K562 (cell line): ENCODE measurements around the gene ZNF189. TPM values are rescaled to one million over a fixed set of nuclear protein-coding genes. Genes with fewer than 3 reads are reported as not detected.
A peak's percentile ranks its signal among the peaks of the same experiment; 100 is the strongest.

Experiments
- ARHGAP35 ChIP-seq: fragments of 450-650 bp; IDR thresholded peaks from 2 replicates; pipeline ENCODE4 v1.6.1; 2018; ENCODE audit not compliant: partially characterized antibody
- DPF2 ChIP-seq: fragments of 450-650 bp; IDR thresholded peaks from 2 replicates; pipeline ENCODE4 v1.6.1; 2016
- E2F3 ChIP-seq: fragments of 250-450 bp; sonication (Bioruptor Pico); IDR thresholded peaks from 2 replicates; pipeline ENCODE4 v1.4.0; 2020; ENCODE audit warnings: mild to moderate bottlenecking
- ERF ChIP-seq: fragments of 450-650 bp; formaldehyde crosslinking; IDR thresholded peaks from 2 replicates; pipeline ENCODE4 v1.4.0; 2020; ENCODE audit warnings: mild to moderate bottlenecking, mixed read lengths
- GABPB1 ChIP-seq: sonication (generic); formaldehyde crosslinking; IDR thresholded peaks from 2 replicates; pipeline ENCODE4 v1.8.0; 2022; ENCODE audit warnings: mild to moderate bottlenecking, missing genetic modification reagents
- MAFG ChIP-seq: fragments of 450-650 bp; conservative IDR thresholded peaks from 2 replicates; pipeline ENCODE4 v1.6.1; 2016; ENCODE audit warnings: missing genetic modification characterization, missing compliant biosample characterization
- MAFK ChIP-seq: IDR thresholded peaks from 2 replicates; pipeline ENCODE4 v1.6.1; 2011; ENCODE audit warnings: low read length, improper control_type of control experiment
- MYC ChIP-seq, 2 experiments: fragments of 250-450 bp in 1 of 2; sonication (Bioruptor Pico) in 1 of 2; IDR thresholded peaks; 2 replicates each; pipeline versions ENCODE4 v1.5.1 to v1.6.1; 2012 to 2021; ENCODE audit warnings: low read depth in 2 of 2, borderline replicate concordance in 1 of 2, improper control_type of control experiment in 1 of 2, low read length in 1 of 2, mild to moderate bottlenecking in 1 of 2, moderate library complexity in 1 of 2
- NR4A1 ChIP-seq, 2 experiments: fragments of 250-450 bp in 1 of 2; fragments of 450-650 bp in 1 of 2; sonication (Bioruptor Pico) in 1 of 2; IDR thresholded peaks; 2 replicates each; pipeline versions ENCODE4 v1.4.0 to v1.6.1; 2016 to 2020; ENCODE audit warnings: mild to moderate bottlenecking in 2 of 2, missing compliant biosample characterization in 1 of 2, missing genetic modification characterization in 1 of 2, moderate library complexity in 1 of 2
- PML ChIP-seq: IDR thresholded peaks from 2 replicates; pipeline ENCODE4 v1.6.1; 2012; ENCODE audit warnings: low read length, inconsistent platforms
- SP1 ChIP-seq: sonication (generic); formaldehyde crosslinking; IDR thresholded peaks from 2 replicates; pipeline ENCODE4 v1.8.1; 2022; ENCODE audit warnings: mild to moderate bottlenecking, missing genetic modification reagents
- TBL1XR1 ChIP-seq, 2 experiments: IDR thresholded peaks; 2 replicates each; pipeline ENCODE4 v1.6.1; 2012; ENCODE audit warnings: improper control_type of control experiment in 2 of 2, low read length in 2 of 2, mild to moderate bottlenecking in 1 of 2
- ZC3H8 ChIP-seq: fragments of 450-650 bp; IDR thresholded peaks from 2 replicates; pipeline ENCODE4 v1.6.1; 2017
- ZFP30 ChIP-seq: fragments of 250-450 bp; sonication (Bioruptor Pico); IDR thresholded peaks from 2 replicates; pipeline ENCODE4 v1.8.0; 2022; ENCODE audit warnings: moderate library complexity, mild to moderate bottlenecking, inconsistent platforms, borderline replicate concordance
- ZNF165 ChIP-seq: fragments of 250-450 bp; sonication (Bioruptor Pico); IDR thresholded peaks from 2 replicates; pipeline ENCODE4 v1.4.0; 2020; ENCODE audit warnings: borderline replicate concordance
- ZNF24 ChIP-seq: fragments of 450-650 bp; IDR thresholded peaks from 2 replicates; pipeline ENCODE4 v1.6.1; 2016
- ZNF586 ChIP-seq: fragments of 450-650 bp; formaldehyde crosslinking; conservative IDR thresholded peaks from 2 replicates; pipeline ENCODE4 v1.4.0; 2020; ENCODE audit warnings: mild to moderate bottlenecking, moderate library complexity
- polyA plus RNA-seq, 8 experiments: library from polyadenylated mRNA; depleted of rRNA in 4 of 8; stranded (reverse) in 5 of 8; unstranded in 3 of 8; fragments of >200 nt; fragmentation: Nextera tagmentation in 2 of 8; fragmentation: Illumina TruSeq in 1 of 8; extraction: Ambion mirVana in 2 of 8; extraction: Trizol in 1 of 8; gene quantifications; 2 replicates each; pipeline versions ENCODE4 v1.2.1 to v1.2.3, GENCODE V29; 2011 to 2014; ENCODE audit warnings: inconsistent platforms in 1 of 8, missing spikeins in 1 of 8
- total RNA-seq, 7 experiments: library from RNA; depleted of rRNA in 6 of 7; stranded (reverse); fragments of >200 nt in 6 of 7; fragmentation: Illumina TruSeq in 2 of 7; extraction: Trizol in 2 of 7; gene quantifications; 2 replicates each; pipeline versions ENCODE4 v1.2.1 to v1.2.3, GENCODE V29; 2011 to 2021; ENCODE audit warnings: low replicate concordance in 1 of 7
- TF ChIP-seq, protein P1 (sequence below): fragments of 450-650 bp; formaldehyde crosslinking; conservative IDR thresholded peaks from 2 replicates; pipeline ENCODE4 v1.4.0; 2022; ENCODE audit warnings: mild to moderate bottlenecking, missing genetic modification characterization
- TF ChIP-seq, protein P2 (sequence below), 2 experiments: fragments of 450-650 bp; IDR thresholded peaks; 2 replicates each; pipeline ENCODE4 v1.6.1; 2016
- TF ChIP-seq, protein P3 (sequence below): IDR thresholded peaks from 2 replicates; pipeline ENCODE4 v1.6.1; 2014; ENCODE audit warnings: antibody characterized with exemption
- TF ChIP-seq, protein P4 (sequence below): sonication (generic); formaldehyde crosslinking; IDR thresholded peaks from 2 replicates; pipeline ENCODE4 v1.8.1; 2023; ENCODE audit warnings: mild to moderate bottlenecking, missing genetic modification reagents

The ZNF189 gene
- total and polyA plus RNA-seq, 9 of the 15 experiments (the other 6 are each of a cell fraction or from before 2014, with no cell fraction given), result 2.4 to 15.3 (median 6.4) TPM

DNA sequence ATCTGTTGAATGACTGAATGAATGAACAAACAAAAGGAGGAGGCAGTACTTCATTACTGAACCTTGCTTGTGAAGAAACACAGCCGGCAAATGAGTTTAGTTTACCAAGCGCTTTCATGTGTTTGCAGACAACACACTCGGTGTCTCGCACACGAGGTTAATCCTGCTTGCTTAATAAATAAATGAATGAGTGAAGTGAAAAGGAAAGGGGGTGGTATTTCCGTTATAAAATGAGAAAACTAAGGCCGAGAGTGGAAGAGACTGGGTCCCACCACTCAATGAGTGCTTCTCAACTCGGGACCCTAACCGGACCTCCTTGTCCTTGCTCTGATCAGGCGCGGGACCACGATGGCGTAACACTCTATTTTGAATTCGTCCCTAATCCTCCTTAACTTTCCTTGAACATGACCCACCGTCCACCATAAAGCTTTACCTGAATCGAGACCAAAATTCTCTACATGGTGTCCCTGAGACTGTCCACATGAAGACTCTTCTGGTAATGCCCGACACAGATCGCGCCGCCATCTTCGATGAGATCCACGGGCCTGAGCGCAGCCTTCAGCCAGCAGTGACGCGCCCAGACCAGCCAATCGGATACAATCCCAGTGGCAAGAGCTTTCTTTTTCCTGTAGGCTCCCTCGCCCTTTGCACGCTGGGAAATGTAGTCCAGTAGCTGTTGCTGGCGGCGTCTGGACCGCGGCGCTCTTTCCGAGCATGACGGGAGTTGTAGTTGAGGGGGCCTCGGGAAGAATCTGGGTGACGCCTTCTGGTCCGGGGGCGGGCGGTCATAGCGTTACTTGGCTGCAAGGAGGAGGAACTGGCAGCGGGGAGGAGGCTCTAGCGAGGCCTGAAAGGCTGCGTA is at the start of gene ZNF189, which contains the start of gene MRPL50 (continued):
- TF ChIP-seq, protein P1, sequence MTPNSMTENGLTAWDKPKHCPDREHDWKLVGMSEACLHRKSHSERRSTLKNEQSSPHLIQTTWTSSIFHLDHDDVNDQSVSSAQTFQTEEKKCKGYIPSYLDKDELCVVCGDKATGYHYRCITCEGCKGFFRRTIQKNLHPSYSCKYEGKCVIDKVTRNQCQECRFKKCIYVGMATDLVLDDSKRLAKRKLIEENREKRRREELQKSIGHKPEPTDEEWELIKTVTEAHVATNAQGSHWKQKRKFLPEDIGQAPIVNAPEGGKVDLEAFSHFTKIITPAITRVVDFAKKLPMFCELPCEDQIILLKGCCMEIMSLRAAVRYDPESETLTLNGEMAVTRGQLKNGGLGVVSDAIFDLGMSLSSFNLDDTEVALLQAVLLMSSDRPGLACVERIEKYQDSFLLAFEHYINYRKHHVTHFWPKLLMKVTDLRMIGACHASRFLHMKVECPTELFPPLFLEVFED (CRISPR knock-in tag), result no peak; the same call in 1 of the 2 replicates
- no peak for TF ChIP-seq ZNF165
- TF ChIP-seq, protein P2, sequence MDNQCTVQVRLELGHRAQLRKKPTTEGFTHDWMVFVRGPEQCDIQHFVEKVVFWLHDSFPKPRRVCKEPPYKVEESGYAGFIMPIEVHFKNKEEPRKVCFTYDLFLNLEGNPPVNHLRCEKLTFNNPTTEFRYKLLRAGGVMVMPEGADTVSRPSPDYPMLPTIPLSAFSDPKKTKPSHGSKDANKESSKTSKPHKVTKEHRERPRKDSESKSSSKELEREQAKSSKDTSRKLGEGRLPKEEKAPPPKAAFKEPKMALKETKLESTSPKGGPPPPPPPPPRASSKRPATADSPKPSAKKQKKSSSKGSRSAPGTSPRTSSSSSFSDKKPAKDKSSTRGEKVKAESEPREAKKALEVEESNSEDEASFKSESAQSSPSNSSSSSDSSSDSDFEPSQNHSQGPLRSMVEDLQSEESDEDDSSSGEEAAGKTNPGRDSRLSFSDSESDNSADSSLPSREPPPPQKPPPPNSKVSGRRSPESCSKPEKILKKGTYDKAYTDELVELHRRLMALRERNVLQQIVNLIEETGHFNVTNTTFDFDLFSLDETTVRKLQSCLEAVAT (IDR thresholded peaks at IDR 0.05), result peak in 1 of 2 experiments; percentile 59; a peak in 1 of 4 replicates
- peak; percentile 71 for TF ChIP-seq MYC (IDR thresholded peaks at IDR 0.05; ENCODE audit: low read depth, low read length)
- no peak for TF ChIP-seq MYC (CRISPR knock-in tag; IDR thresholded peaks at IDR 0.05; ENCODE audit: borderline replicate concordance, low read depth)
- TF ChIP-seq ZNF586, result no peak
- no peak for TF ChIP-seq E2F3 (CRISPR knock-in tag)
- TF ChIP-seq, protein P3, sequence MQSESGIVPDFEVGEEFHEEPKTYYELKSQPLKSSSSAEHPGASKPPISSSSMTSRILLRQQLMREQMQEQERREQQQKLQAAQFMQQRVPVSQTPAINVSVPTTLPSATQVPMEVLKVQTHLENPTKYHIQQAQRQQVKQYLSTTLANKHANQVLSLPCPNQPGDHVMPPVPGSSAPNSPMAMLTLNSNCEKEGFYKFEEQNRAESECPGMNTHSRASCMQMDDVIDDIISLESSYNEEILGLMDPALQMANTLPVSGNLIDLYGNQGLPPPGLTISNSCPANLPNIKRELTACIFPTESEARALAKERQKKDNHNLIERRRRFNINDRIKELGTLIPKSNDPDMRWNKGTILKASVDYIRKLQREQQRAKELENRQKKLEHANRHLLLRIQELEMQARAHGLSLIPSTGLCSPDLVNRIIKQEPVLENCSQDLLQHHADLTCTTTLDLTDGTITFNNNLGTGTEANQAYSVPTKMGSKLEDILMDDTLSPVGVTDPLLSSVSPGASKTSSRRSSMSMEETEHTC, result no peak
- no peak for TF ChIP-seq DPF2
- TF ChIP-seq MAFK, result no peak
- TF ChIP-seq PML, result peak; percentile 83
- TF ChIP-seq ZC3H8, result no peak
- peak in 1 of 2 experiments; percentile 30; a peak in 1 of 4 replicates for TF ChIP-seq TBL1XR1 (IDR thresholded peaks at IDR 0.05; ENCODE audit: low read length in 2 of 2)
- TF ChIP-seq GABPB1 (CRISPR knock-in tag), result peak; percentile 75; the same call in 1 of the 2 replicates
- no peak for TF ChIP-seq NR4A1 (CRISPR knock-in tag; IDR thresholded peaks at IDR 0.05)
- 0 out of 2 replicates have a peak, but pooled peaks have one; percentile 36 for TF ChIP-seq NR4A1 (tag; IDR thresholded peaks at IDR 0.05)
- no peak for TF ChIP-seq ARHGAP35
- TF ChIP-seq, protein P4, sequence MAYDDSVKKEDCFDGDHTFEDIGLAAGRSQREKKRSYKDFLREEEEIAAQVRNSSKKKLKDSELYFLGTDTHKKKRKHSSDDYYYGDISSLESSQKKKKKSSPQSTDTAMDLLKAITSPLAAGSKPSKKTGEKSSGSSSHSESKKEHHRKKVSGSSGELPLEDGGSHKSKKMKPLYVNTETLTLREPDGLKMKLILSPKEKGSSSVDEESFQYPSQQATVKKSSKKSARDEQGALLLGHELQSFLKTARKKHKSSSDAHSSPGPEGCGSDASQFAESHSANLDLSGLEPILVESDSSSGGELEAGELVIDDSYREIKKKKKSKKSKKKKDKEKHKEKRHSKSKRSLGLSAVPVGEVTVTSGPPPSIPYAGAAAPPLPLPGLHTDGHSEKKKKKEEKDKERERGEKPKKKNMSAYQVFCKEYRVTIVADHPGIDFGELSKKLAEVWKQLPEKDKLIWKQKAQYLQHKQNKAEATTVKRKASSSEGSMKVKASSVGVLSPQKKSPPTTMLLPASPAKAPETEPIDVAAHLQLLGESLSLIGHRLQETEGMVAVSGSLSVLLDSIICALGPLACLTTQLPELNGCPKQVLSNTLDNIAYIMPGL, result no peak
- peak; percentile 58; the same call in 1 of the 2 replicates for TF ChIP-seq SP1 (CRISPR knock-in tag)
- no peak for TF ChIP-seq ERF (CRISPR knock-in tag)
- TF ChIP-seq MAFG (tag), result no peak
- no peak for TF ChIP-seq ZFP30 (CRISPR knock-in tag)
- no peak for TF ChIP-seq ZNF24
